Dermis blood vessel endothelial cell (primary cell): ENCODE measurements around the gene ANKZF1. TPM values are rescaled to one million over a fixed set of nuclear protein-coding genes. Genes with fewer than 3 reads are reported as not detected.
"Not testable (repeated sequence)": the region's sequence is repeated elsewhere in the genome, so short reads cannot be mapped to it uniquely, and the experiment has no call there.

Experiments
- DNase-seq: peaks from one replicate; pipeline ENCODE4 v3.0.0; 2010
- total RNA-seq: library from RNA; depleted of rRNA; stranded (reverse); fragments of >200 nt; gene quantifications from 2 replicates; pipeline ENCODE4 v1.2.3, GENCODE V29; 2014

Gene ANKZF1, protein sequence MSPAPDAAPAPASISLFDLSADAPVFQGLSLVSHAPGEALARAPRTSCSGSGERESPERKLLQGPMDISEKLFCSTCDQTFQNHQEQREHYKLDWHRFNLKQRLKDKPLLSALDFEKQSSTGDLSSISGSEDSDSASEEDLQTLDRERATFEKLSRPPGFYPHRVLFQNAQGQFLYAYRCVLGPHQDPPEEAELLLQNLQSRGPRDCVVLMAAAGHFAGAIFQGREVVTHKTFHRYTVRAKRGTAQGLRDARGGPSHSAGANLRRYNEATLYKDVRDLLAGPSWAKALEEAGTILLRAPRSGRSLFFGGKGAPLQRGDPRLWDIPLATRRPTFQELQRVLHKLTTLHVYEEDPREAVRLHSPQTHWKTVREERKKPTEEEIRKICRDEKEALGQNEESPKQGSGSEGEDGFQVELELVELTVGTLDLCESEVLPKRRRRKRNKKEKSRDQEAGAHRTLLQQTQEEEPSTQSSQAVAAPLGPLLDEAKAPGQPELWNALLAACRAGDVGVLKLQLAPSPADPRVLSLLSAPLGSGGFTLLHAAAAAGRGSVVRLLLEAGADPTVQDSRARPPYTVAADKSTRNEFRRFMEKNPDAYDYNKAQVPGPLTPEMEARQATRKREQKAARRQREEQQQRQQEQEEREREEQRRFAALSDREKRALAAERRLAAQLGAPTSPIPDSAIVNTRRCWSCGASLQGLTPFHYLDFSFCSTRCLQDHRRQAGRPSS
- total RNA-seq = 17.7 and 29.6 TPM in 2 replicates

DNA sequence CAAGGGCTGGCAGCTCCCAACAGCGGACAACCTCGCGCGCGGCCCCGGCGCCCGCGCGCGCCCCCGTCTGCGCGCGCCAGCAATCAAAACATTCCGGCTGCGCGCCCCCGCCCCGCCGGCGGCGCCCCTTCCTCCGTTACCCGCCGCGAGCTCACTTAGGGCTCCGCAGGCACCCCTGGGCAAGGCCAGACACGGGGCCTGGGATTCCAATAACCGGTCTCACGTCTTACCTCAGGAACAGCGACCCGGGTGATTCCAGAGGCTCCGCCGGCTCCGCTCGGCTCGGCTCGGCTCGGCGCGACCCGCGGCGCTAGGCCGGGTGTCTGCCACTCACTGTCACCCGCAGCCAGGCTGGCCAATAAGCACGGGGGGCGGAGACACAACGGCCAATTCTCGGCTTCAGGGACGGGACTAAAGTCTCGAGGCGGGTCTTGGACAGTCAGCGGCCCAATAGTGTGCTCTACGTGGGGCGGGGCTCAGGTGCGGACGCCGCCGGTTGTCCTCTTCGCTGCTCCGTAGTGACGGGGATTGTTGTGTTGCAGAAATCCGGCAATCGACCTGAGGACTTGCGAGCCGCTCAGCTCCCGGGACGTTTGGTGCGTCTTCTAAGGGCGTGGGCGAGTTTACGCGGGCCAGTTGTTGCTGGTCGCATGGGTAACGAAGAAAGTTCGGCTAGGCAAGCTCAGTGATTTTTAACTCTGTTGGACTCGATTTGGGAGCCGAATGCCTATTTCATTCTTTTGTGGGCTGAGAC, at the start of gene ANKZF1, which contains the start of gene ATG9A:
ANKZF1 (plus strand) TSS at position 502 of the 754 bp plus-strand sequence. CDS start 452 bp downstream, outside the sequence.
ATG9A (minus strand) TSS at position 332 of the 754 bp plus-strand sequence. CDS start 1,612 bp downstream, outside the sequence.
- peak; percentile 99 for DNase-seq

- DNase-seq = no peak
These were observed 48.6 kb upstream of the ANKZF1 start for GRCh38 chr2:219180961-219181360.

- no peak for DNase-seq
These were observed 48.1 kb upstream of the ANKZF1 start for GRCh38 chr2:219181531-219181930.

GRCh38 chr2:219182331-219183150, 47.1 kb upstream of the ANKZF1 start:
- no peak for DNase-seq

DNA sequence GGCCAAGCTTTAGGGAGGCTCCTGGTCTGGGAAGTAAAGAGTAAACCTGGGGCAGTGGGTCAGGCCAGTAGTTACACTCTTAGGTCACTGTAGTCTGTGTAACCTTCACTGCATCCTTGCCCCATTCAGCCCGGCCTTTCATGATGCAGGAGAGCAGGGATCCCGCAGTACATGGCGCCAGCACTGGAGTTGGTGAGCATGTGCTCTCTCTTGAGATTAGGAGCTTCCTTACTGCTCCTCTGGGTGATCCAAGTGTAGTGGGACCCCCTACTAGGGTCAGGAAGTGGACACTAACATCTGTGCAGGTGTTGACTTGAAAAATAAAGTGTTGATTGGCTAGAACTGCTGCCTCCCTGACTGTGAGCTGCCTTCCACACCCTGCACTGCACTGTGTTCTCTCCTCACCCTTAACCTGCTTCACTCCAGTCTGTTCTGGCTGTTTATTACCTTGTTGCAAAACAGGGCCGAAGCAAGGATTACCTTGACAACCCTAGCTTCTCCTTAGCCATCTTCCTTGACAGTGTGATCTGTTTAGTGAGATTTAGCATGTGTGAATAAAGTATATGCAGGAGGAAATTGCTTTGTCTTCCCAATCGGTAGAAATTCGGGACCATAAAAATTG, 46.3 kb upstream of the ANKZF1 start:
- no peak for DNase-seq

DNA sequence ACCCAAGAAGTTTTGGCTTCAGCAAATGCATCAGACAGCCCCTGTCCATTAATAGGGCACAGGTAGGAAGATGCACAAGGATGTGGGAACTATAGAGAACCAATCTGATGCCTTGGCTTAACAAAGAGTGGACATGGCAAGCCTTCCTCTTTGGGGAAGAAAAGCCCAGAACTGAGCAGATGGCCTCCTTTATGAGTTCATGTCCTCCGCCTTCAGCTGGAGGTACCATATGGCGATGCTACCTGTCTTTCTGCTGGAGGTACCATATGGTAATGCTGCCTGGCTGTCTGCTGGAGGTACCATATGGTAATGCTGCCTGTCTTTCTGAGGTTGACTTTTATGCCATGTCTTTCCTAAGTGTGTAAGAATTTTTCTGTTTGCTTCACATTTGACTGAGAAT, 45.5 kb upstream of the ANKZF1 start:
- DNase-seq = no peak

DNA sequence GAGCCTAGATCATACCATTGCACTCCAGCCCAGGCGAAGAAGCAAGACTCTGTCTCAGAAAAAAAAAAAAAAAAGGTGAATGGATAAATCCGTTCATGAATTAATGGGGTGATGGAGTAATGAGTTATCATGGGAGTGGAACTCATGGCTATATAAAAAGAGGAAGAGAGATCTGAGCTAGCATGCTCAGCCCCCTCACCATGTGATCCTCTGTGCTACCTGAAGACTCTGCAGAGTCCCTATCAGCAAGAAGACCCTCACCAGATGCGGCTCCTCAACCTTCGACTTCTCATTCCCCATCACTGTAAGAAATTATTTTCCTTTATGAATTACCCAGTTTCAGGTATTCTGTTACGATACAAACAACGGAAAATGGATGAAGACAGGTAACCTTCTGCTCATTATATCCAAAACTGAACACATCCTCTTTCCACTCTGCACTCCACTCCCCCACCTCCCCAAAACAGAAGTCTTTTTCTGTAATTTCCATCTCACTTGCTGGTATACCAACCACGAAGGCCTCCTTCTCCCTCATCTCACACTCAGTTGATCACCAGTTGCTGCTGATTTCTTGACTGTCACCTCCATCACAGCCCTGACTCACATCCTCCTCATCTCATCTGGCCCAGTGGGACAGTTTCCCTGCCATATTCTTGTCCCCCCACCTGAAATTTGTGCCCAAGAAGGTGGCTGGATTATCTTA, 42.7 kb upstream of the ANKZF1 start:
- no peak for DNase-seq

- no peak for DNase-seq
These were observed 32.2 kb upstream of the ANKZF1 start for GRCh38 chr2:219197388-219197787.

GRCh38 chr2:219198974-219199373, 30.6 kb upstream of the ANKZF1 start:
- DNase-seq = no peak

DNA sequence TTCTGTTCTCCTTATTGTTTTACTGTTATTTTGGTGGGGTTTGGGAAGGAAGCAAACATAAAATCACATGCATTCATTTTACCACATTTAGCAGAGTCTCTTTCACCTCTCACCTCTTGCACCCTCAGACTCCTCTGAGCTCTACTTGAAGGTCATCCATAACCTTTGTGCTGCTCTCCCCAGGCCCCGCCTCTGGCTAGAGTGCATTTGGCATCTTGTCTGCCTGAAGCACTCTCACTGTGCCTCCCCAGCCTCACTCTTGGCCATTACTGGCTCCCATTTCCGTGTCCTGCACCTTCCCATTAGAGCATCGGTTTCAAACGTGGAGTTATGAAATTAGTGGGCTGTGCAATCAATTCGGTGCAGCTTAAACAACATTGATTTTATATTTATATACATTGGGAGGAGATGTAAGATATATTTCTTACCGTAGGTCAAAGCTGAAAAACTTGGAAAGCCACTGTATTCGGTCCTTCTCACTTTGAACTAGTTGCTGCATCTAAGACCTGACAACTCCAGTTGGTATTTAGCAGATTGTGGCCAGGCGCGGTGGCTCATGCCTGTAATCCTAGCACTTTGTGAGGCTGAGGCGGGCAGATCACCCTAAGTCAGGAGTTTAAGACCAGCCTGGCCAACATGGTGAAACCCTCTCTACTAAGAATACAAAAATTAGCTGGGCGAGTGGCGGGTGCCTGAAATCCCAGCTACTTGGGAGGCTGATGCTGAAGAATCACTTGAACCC, 30.0 kb upstream of the ANKZF1 start:
- DNase-seq = no peak

- not testable (repeated sequence) for DNase-seq
These were observed 28.9 kb upstream of the ANKZF1 start for GRCh38 chr2:219200502-219201326.

GRCh38 chr2:219201331-219201730, 28.3 kb upstream of the ANKZF1 start:
- DNase-seq = not testable (repeated sequence)

- no peak for DNase-seq
These were observed 25.0 kb upstream of the ANKZF1 start for GRCh38 chr2:219204425-219205164.

DNA sequence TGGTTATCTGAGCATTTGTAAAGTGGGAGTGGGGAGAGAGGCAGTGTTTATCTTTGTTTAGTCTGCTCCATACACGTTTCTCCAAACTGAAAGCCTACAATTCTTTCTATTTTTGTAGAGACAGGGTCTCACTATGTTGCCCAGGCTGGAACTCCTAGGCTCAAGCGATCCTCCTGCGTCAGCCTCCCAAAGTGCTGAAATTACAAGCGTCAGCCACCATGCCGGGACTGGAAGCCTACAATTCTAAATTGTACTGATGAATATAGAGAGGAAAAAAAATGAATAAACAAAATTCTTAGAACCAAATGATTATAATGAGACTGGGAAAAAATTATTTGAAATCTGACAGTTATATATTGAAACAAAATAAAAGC, 24.5 kb upstream of the ANKZF1 start:
- no peak for DNase-seq

DNA sequence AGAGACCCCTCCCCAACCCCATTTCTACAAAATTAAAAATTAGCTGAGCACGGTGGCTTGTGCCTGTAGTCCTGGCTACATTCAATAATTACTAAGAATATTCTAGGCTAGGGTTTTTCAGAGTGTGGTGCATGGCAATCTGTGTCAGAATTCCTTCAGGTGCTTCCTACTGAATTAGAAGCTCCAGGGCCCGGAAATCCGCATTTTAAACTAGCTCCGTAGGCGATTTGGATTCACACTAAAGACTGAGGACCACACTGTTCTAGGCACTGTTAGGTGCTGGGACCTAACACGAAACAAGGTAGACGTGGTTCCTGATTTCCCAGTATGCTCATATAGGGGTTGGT, 23.7 kb upstream of the ANKZF1 start:
- DNase-seq = no peak

DNA sequence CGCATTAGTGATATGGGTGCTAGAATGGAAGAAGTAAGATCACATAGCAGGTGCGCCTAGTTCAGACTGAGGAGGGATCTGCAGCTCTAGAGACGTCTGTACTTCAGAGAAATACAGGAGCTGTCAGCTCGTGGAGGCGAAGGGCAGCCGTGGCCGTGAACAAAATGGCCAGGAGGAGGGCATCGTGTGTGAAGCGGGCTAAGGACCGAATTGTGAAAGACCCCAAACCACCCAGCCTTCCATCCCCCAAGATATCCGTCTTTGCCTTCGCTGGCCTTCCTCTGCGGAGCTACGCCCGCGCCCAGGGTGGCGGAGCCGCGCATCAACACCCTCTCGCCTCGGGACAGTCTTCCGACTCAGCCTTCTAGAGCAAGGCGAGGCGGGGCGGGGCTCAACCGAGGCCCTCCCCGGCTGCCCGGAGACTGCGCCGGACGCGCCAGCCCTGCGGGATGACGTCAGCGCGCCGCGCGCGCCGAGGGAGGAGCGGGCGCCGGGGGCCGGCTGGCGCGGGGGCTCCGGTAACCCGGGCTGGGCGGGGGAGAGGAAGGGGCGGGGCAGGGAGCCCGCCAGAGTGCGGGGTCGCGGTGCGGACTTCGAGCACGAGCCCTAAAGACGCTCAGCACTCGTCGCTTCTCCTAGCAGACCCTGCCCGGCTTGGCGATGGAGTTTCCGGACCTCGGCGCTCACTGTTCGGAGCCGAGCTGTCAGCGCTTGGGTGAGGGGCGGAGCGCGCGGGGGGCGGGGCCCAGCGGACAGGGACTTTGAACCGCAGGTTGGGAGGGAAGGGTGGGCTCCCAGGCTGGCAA, 23.1 kb upstream of the ANKZF1 start, which contains the start of gene ZFAND2B:
ZFAND2B (plus strand) TSS at position 455 of the 806 bp plus-strand sequence; CDS start at position 661, 206 bp downstream.
- DNase-seq = peak; percentile 96

DNA sequence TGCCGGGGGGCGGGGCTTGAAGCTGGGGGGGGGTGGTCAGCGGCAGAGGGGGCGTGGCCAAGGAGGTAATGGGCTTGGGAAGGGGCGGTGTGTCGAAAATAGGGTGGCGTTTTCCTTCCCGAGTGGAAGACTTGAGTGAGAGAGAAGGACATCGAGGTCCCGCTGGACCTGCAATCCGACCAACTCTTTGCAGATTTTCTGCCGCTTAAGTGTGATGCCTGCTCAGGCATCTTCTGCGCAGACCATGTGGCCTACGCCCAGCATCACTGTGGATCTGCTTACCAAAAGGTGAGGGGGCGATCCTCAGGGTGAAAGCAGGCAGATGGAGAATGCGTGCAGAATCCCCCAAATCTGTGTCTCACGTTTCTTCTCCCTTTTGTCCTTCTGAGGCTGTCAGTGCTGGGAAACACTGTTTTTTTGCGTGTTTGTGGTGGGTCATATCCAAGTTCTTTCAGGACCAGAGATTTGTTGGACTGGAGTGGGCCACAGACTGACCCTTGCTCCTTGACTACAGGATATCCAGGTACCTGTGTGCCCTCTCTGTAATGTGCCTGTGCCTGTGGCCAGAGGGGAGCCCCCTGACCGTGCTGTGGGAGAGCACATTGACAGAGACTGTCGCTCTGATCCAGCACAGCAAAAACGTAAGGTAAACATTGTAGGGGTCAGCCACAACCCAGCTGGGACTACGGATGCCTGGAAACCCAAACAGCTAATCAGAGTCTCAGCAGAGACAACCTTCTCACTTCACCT, 22.3 kb upstream of the ANKZF1 start:
- peak; percentile 7 for DNase-seq
